Amniotic epithelial cell (primary cell): ENCODE measurements around the gene FTSJ1.
A peak's percentile ranks its signal among the peaks of the same experiment; 100 is the strongest.

Source experiments
- DNase-seq: peaks from one replicate; pipeline ENCODE4 v3.0.0-alpha.2; 2010; ENCODE audit warnings: low read depth

FTSJ1 gene

DNA sequence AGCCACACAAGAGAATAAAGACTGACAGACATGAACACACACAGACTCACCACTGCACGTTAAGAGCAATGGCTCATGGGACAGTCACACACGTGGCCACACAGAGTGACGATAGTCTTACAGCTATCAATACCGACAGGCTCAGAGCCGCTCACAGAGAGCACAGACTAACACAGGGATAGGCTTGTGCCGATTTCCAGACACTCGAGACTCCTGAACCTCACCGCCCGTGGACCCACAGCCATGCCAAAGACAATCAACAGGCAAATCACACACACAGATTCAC, 5.2 kb upstream of the FTSJ1 start:
- no peak for DNase-seq

DNA sequence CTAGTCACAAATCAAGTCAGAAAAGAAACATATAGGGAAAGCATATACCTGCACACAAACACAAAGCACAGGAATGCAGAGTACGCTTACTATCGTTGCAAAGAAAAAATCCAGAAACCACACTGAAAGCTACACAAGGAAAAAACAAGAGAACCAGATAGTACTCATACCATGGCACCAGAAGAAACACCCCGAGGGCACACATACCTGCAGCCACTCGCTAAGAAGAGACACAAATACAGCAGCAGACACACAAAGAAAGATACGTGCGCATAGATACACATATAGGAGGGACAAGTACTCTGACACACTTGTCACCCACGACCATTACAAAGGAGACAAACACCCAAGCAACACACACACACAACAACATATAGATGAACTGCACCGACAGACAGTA, 4.5 kb upstream of the FTSJ1 start:
- DNase-seq = no peak

DNA sequence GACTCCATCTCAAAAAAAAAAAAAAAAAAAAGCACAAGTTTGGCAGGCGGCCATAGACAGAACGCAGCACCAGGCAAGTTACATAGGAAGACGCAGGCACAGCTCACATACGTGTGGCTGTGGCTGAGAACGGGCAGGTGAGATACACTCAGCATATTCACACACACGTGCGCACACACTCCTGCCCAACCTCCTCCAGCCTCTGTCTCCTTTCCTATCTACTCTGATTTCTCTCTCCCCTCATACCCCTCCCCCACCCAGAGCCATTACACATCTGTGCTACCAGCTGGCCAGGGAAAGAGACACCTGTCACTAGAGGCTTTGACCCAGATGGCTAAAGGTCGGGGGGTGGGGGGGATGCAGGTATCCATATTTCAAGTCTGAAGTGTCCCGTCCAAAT, 3.8 kb upstream of the FTSJ1 start:
- no peak for DNase-seq

DNA sequence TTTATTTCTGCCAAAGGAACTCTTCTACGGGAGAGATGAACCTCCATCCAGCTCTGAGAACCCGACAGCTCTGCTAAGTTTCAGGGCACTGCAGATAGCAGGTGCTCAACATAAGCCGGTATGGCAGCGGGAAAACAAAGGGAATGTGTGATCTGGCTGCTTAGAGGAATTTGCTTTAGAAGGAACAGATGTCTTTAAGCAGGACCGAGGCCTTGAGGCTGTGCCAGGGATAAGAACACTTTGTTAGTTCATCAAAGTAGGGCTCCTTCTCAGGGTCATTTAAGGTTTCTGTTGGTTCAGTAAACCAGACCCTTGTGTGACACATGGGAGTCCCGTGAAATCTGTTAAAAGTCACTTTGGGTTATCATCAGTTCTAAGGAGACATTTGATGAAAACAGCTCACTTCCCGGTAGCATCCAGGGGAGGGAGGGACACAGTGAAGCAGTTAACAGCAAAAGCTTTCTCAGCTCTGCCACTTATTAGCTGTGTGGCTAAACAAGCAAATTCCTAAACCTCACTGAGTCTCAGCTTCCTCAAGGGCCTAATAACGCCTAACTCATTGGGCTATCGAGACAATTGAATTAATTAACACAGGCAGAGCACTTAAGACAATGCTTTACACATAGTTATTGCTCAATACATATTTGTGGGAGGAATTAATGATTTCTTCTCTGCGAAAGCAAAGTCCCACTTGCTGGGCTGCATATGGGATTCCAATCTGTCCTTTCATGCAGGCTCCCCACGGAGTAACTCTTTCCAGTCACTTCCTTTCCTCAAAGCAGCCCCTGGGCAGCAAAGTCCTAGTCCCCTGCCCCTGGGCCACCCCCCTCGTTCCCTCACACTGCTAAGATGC, 2.9 kb upstream of the FTSJ1 start:
- no peak for DNase-seq

DNA sequence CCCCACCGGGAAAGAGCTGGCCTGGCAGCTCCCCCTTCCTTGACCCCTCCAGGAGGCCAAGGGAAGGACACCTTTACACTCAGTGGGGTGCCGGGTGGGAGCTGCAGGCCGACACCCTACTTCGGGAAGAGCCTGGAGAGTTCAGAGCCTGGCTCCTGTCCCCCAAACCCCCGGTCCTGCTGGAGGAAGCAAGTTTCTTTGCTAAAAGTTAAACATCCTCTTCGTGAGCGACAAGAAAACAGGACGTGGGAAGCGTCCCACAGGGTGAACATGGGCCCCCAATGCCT, 2.4 kb upstream of the FTSJ1 start:
- no peak for DNase-seq

DNA sequence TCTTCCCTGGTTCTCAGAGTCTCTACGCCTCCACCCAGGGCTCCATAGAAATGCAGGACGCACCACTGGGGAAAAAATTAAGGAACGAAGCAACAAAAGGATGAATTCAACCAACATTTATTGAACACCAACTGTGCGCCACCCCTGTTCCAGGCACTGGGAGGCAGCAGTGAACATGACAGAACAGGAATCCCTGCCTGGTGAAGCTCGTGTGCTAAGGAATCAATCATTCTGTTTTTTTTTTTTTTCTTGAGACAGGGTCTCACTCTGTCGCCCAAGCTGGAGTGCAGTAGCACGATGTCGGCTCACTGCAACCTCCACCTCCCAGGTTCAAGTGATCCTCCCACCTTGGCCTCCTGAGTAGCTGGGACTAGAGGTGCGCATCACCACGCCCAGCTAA, 1.9 kb upstream of the FTSJ1 start:
- no peak for DNase-seq

DNA sequence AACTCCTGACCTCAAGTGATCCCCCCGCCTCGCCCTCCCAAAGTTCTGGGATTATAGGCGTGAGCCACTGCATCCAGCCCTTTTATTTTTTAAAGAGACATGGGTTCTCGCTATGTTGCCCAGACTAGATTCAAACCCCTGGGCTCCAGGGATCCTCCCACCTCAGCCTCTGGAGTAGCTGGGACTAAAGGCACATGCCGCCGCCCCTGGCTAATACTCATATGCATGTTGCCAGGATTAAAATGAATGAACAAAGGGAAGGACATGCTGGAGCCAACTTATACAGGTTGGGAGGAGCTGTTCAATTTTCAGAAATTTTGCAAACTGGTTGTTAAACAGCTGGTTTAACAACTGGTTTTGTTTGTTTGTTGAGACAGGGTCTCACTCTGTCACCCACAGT, 1.4 kb upstream of the FTSJ1 start:
- DNase-seq = no peak

DNA sequence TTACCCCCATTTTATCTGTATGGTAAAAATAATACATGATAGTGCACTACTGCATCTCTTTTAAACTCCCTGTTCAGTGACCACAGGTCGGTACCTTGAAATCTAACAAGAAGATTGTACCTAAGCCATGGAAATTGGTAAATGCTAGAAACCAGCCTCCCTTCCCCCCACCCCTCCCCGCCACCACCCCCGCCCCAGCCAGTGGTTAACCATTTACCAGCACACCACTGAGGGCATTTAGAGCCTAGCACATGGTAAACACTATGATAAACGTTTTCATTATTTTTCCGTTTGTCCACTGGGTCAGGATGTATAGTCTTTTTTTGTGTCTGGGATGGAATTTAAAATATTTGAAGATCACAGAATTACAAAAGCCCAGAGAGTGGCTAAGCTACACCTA, 703 bp upstream of the FTSJ1 start:
- no peak for DNase-seq

DNA sequence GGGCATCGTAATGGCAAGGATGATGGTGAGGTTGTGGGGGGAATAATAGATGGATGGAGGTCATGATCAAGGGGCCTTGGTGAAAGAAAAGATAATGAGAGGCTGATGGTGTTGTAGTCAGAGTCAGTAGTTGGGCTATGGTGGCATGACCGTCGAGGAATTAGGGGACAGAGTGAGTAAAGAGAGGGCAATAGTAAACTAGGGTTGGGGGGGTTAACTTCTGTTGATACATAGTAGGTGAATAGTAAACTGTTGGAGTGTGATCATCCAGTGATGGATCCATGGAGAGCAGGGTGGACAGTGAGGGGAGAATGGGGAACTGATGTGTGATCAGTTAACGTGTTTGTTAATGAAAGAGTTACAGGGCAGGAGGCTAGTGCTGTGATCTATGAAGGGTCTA, 920 bp downstream of the FTSJ1 start:
- DNase-seq = no peak

DNA sequence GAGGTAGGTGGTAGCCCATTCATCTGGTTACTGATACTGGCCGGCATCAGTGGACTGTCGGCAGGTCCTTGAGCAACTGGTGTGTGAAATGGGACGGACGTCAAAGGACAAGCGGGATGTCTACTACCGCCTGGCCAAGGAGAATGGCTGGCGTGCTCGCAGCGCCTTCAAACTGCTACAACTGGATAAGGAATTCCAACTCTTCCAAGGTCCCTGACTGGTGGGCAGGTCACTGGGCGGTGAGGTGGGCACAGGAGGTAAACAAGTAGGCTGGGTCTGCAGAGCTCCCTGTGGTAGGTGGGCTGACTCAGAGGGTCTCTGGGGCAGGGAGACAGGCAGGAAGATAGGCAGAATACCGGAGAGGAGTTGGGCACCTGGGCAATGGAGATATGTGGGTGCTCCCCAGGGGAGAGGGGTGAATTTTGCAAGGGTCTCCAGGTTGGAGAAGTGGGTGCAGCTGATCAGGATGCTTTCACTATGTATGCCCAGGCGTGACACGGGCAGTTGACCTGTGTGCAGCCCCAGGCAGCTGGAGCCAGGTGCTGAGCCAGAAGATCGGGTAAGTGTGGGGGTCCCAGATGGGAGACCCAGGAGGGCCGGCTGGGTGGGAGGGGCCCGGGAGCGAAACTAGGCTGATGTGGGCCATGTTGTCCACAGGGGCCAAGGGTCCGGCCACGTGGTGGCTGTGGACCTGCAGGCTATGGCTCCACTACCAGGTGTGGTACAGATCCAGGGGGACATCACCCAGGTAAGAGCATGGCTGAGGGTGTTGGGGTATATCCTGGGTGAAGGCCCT, 2.2 kb downstream of the FTSJ1 start:
- no peak for DNase-seq

DNA sequence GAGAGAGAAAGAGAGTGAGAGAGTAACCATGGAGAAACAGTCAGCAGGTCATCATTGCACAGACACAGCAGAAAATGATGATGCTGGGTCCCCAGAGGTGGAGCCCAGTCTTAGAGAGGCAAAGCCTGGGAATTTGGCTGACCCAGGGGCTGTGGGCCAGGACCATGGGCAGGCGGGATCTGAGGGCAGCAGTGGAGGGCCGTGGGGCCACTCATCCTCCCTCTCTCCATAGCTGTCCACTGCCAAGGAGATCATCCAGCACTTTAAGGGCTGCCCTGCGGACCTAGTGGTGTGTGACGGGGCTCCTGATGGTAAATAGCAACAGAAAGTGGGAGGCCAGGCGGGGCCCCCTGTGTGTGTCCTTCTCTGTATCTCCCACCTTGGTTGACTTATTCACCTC, 2.8 kb downstream of the FTSJ1 start:
- DNase-seq = no peak

DNA sequence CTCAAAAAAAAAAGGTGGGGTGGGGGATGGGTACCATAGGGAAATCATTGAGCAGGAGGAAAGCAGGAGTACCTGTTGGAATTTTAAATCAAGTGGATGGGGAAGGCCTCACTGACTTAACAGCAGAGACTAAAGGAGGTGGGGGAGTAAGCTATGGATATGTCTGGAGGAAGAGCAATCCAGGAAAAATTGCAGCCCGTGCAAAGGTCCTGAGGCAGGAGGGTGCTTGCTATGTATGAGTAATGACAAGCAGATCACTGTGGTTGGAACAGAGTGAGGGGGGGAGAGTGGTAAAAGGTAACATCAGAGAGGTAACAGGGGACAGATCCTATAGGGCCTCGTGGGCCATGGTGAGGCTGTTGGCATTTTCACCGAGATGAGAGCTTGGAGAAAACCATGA, 4.1 kb downstream of the FTSJ1 start:
- no peak for DNase-seq

DNA sequence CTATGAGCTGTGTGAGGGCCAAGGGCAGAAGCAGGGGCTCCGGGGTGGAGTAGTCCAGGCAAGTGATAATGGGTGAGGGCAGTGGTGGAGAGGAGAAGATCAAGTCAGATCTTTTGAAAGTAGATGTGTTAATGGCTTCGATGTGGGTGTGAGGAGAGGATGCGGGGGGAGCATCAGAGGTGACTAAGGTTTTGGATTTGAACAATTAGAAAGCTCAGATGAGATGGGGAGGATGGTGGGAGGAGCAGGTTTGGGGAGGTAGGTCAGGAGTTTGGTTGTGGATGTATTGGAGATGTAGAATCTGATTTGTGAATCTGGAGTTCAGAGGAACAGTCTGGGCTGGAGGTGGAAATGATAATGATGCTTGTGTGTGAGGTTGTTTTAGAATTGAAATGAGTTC, 4.6 kb downstream of the FTSJ1 start:
- DNase-seq = no peak

DNA sequence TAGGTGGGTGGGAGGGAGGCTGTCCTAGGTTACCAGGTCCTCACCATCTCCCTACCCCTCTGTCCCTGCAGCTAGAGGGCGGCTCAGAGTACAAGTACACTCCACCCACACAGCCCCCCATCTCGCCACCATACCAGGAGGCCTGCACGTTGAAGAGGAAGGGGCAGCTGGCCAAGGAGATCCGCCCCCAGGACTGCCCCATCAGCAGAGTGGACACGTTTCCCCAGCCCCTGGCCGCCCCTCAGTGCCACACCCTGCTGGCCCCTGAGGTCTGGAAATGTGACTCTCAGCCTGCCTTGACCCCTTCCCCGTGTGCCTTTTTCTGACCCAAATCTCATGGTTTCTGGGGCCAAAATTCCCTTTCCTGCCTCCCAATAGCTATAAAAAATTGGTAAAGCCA, 6.5 kb downstream of the FTSJ1 start:
- no peak for DNase-seq

DNA sequence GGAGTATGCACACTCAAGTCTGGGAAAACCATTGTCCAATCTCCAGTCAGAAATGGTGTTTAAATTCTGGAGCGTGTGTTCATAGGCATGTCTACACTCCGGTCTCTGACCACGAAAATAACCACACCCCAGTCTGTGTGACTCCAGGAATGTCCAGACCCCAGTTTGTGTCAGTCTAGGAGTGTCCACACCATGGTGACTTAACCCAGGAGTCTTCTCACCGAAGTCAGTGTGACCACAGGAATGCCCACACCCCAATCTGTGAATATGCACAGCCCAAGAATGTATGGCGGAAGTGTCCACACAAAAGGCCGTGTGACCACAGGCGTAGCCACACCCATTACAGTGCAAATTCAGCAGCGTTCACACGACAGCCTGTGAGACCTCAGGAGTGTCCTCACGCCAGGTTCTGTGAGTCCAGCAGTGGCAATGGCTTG, 11.4 kb downstream of the FTSJ1 start:
- DNase-seq = peak; percentile 92

DNA sequence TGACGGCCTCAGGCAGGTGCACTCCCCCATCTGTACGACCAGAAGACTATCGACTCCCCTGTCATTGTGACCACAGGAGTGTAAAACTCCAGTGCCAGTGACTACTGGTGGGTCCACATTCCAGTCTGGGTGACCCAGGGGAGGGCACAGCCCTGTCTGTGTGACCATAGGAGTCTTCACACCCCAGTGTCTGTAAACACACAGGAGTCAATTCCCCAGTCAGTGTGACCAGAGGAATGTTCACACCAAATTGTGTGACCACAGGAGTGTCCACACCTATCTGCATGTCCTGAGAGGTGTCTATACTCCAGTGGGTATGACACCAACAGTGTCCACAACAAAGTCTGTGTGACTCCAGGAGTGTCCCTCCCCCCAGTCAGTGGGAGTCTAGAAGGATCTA, 12.0 kb downstream of the FTSJ1 start:
- DNase-seq = no peak

DNA sequence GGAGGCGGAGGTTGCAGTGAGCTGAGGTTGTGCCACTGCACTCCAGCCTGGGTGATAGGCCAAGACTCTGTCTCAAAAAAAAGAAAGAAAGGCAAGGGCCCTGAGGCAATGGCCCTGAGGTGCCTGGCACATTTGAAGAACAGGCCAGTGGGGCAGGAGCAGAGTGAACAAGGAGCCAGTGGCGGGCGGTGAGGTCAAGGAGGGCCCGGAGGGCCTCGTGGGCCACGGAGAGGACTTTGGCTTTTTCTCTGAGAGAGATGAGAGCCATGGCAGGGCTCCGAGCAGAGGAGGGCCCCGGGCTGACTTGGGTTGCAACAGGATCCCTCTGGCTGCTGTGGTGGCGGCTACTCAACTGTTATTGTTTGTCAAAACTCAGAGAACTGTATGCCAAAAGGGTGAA, 13.3 kb downstream of the FTSJ1 start:
- no peak for DNase-seq

DNA sequence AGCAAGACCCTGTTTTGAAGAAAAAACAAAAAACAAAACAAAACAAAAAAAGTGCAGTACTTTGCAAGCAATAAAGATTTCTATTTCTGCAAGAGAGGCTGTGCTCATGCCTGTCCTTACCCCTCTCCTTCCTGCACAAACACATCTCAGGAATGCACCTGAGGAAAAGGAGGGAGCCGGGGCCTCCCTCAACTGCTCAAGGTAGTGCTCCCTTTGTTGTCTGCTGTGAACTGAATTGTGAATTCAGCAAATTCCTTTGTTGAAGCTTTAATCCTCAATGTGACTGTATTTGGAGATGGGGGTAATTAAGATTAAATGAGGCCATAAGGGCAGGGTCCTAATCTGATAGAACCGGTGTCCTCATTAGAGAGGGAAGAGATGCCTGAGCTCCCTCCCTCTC, 13.9 kb downstream of the FTSJ1 start:
- no peak for DNase-seq

DNA sequence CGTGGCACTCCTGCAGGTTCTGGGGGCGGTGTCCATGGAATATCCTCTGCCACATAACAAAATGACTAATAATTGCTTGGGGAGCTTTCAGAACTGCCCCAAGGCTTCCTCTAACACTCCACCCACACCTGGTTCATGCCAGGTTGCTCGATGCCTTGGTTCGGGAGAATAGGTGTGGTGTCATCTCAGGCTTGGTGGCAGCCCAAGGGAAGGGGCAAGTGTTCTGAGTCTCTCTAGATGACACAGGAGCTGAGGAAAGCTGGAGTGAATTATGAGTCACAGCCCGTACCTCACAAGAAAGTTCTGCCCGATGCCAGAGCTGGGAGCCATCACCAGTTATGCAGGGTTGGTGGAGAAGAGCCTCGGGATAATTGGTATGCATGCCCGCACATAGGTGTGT, 14.7 kb downstream of the FTSJ1 start:
- DNase-seq = no peak

DNA sequence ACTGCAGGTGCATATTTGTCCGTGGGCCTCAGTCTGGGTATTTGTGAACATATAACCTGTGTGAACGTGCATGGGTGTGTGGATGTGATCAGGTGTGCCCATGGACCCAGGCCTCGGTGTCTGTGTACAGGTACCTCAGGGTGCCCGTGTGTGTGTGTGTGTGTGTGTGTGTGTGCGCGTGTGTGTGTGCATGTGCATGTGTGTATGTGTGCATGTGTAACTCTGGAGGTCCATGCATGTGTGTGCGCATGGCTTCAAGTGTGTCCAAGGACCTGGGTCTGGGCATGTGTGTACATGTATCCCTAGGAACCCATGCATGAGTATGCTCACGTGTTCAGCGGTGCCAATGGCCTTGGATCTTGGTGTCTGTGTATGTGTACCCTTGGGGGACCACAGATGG, 15.8 kb downstream of the FTSJ1 start:
- DNase-seq = no peak

DNA sequence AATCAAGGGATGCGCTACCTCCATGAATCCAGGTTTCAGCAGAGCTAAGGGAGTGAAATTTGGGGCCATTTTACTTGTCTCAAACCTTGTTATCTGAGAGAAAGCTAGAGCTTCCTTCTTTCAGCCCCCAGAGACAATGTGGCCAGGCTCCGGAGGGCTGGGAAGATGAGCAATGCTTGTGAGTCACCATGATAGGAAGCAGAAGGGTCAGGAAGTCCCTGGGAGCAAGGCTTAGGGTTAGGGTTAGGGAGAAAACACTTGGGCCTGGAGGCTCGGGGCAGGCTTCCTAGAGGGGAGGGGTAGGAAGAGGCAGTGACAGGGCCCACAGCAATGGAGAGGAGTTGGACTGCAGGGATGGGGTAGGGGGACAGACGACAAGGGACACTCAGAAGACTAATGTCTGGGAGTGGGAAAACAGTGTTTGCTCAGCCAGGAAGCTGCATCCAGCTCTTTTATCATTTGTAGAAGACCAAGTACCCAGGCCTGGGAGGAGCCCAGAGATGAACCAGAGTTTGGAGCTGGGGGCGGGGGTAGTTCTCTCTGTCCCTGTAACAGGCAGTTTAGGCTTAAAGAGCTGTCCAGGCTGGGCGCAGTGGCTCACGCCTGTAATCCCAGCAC, 16.4 kb downstream of the FTSJ1 start:
- DNase-seq = peak; percentile 50

DNA sequence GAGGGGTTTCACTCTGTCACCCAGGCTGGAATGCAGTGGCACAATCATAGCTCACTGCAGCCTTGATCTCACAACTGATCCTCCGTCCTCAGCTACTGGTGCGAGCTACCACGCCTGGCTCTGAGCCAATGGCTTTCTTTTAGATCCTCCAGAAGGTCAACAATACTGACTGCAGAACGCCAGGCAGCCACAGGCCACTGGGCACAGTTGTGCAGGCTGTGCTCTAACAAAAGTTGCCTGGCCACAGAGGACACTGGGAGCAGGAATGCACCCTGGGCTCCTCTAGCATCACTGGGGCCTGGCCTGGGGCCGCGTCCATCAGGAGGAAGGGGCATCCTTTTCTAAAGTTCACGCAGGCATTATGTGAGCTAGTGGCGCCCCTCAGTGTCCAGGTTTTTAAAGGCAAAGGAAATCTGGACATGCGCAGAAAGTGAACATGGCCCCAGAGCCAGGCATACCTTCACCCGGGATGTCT, 17.9 kb downstream of the FTSJ1 start:
- DNase-seq = peak; percentile 41

DNA sequence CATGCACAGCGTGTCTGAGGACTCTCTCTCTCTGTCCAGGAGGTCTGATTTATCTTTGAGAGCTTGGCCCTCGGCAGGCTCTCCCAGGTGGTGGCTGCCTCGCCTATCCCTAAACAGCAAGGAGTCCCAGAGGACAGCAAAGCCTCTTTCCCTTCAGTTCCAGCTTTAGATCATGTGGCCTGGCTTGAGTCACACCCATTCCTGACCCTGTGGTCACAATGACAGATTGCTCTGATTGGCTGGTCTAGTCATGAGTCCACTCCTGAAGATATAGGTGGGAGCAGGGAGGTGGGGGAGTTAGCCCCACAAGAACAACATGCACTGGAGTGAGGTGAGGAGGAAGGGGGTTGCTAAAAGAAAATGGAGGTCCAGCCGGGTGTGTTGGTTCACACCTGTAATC, 20.7 kb downstream of the FTSJ1 start:
- DNase-seq = no peak

DNA sequence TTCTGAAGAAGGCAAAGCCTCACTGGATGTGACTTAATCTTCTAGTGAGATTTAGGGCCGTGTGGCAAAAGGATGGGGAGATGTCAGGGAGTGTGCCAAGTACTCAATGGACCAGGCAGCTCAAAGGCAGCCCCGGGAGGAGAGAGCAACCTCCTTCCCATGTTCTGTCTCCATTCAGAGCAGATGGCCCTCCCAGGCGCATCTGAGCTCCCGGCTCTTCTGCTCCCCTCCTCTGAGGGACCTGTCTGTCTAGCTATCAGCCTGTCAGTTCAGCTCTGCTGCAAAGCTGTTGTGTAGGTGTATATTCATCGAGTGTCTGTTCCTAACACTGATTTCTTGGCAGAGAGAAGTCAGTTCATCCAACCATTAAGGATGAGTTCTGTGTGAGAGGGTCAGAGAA, 21.9 kb downstream of the FTSJ1 start:
- no peak for DNase-seq
